Stomach (tissue), 4 donors: ENCODE results near the gene TSPAN32.

ENCODE experiments used
- CTCF ChIP-seq, 7 experiments: fragments of 450-650 bp in 4 of 7; fragments of 200-600 bp in 3 of 7; sonication (generic) in 3 of 7; IDR thresholded peaks; one replicate each; pipeline ENCODE4 v1.5.1; 2016 to 2019; ENCODE audit warnings: antibody characterized with exemption in 7 of 7, control low read depth in 2 of 7, mild to moderate bottlenecking in 1 of 7
- POLR2A ChIP-seq, 4 donors: fragments of 450-650 bp; IDR thresholded peaks; one replicate each; pipeline ENCODE4 v1.6.1; 2016; ENCODE audit warnings: antibody characterized with exemption in 4 of 4, control low read depth in 2 of 4, mild to moderate bottlenecking in 1 of 4, moderate library complexity in 1 of 4

- no peak for TF ChIP-seq POLR2A (IDR thresholded peaks at IDR 0.05)
- TF ChIP-seq CTCF (IDR thresholded peaks at IDR 0.05): no peak
Measured at GRCh38 chr11:2313051-2313951, 11.5 kb downstream of the TSPAN32 start.
